Measurements from ENCODE around the gene WDR18.
A peak's percentile ranks its signal among the peaks of the same experiment; 100 is the strongest.

The WDR18 gene

GRCh38 chr19:1009041-1009980, 25.2 kb downstream of the WDR18 start:
- DNase-seq, result no peak

- no peak for DNase-seq
Observed at GRCh38 chr19:1009981-1010538, 25.9 kb downstream of the WDR18 start.

- no peak for DNase-seq
Observed at GRCh38 chr19:1010586-1011510, 26.7 kb downstream of the WDR18 start.

- no peak for DNase-seq
Observed at GRCh38 chr19:1011831-1012333, 27.7 kb downstream of the WDR18 start.

- DNase-seq, result no peak
Observed at GRCh38 chr19:1012334-1012733, 28.2 kb downstream of the WDR18 start.

GRCh38 chr19:1013218-1013617, 29.1 kb downstream of the WDR18 start:
- DNase-seq, result no peak

- no peak for DNase-seq
Observed at GRCh38 chr19:1014161-1015060, 30.3 kb downstream of the WDR18 start.

GRCh38 chr19:1015061-1015781, 31.1 kb downstream of the WDR18 start:
- no peak for DNase-seq

- no peak for DNase-seq
Observed at GRCh38 chr19:1015782-1016646, 31.9 kb downstream of the WDR18 start.

- no peak for DNase-seq
Observed at GRCh38 chr19:1016647-1017114, 32.5 kb downstream of the WDR18 start.

- no peak for DNase-seq
Observed at GRCh38 chr19:1017115-1017905, 33.2 kb downstream of the WDR18 start.

GRCh38 chr19:1017906-1018305, 33.8 kb downstream of the WDR18 start:
- no peak for DNase-seq

- peak; percentile 79 for DNase-seq
Observed at GRCh38 chr19:1018393-1018792, 34.2 kb downstream of the WDR18 start.

- no peak for DNase-seq
Observed at GRCh38 chr19:1018932-1019615, 34.9 kb downstream of the WDR18 start.

- no peak for DNase-seq
Observed at GRCh38 chr19:1019616-1019961, 35.4 kb downstream of the WDR18 start.

GRCh38 chr19:1019980-1020867, 36.1 kb downstream of the WDR18 start:
- peak; percentile 64 for DNase-seq

GRCh38 chr19:1020868-1021425, 36.8 kb downstream of the WDR18 start, which contains the start of gene TMEM259:
Gene TMEM259 (minus strand): TSS chr19:1021123. CDS start chr19:1020996, 127 bp downstream.
- peak; percentile 99 for DNase-seq

Data from hematopoietic multipotent progenitor cell treated with erythropoietin and hydrocortisone succinate and interleukin-3 and kit ligand, for 6 days (in vitro differentiated cells).